GM23248 (cell line): ENCODE results near the gene PPP2R5C. TPM values are rescaled to one million over a fixed set of nuclear protein-coding genes. Genes with fewer than 3 reads are reported as not detected.

ENCODE experiments used
- DNase-seq: peaks from one replicate; pipeline ENCODE4 v3.0.0-alpha.2; 2015
- H2AFZ ChIP-seq: fragments of 200-600 bp; sonication (generic); 2 replicates; pipeline ENCODE4 v1.6.1; 2016; ENCODE audit warnings: antibody characterized with exemption
- H3F3A ChIP-seq: fragments of 200-600 bp; sonication (generic); 2 replicates; pipeline ENCODE4 v1.6.1; 2016; ENCODE audit warnings: mild to moderate bottlenecking, antibody characterized with exemption, mixed run types; ENCODE audit not compliant: insufficient read depth
- H3K27ac ChIP-seq: fragments of 200-600 bp; sonication (generic); 2 replicates; pipeline ENCODE4 v1.5.1; 2016; ENCODE audit warnings: mild to moderate bottlenecking
- H3K27me3 ChIP-seq: fragments of 200-600 bp; sonication (generic); replicated peaks from 2 replicates; pipeline ENCODE4 v1.6.1; 2016; ENCODE audit warnings: mild to moderate bottlenecking; ENCODE audit not compliant: insufficient read depth
- H3K36me3 ChIP-seq: fragments of 200-600 bp; sonication (generic); 2 replicates; pipeline ENCODE4 v1.6.1; 2016; ENCODE audit warnings: low read depth, mild to moderate bottlenecking
- H3K4me1 ChIP-seq: fragments of 200-600 bp; sonication (generic); 2 replicates; pipeline ENCODE4 v1.6.1; 2016; ENCODE audit warnings: mild to moderate bottlenecking; ENCODE audit not compliant: insufficient read depth
- H3K4me2 ChIP-seq: fragments of 200-600 bp; sonication (generic); one replicate; pipeline ENCODE4 v1.6.1; 2016; ENCODE audit warnings: mild to moderate bottlenecking; ENCODE audit not compliant: unreplicated experiment
- H3K4me3 ChIP-seq: fragments of 200-600 bp; sonication (generic); 2 replicates; pipeline ENCODE4 v1.5.1; 2016; ENCODE audit warnings: mild to moderate bottlenecking
- H3K79me2 ChIP-seq: fragments of 200-600 bp; sonication (generic); 2 replicates; pipeline ENCODE4 v1.6.1; 2016; ENCODE audit warnings: mild to moderate bottlenecking; ENCODE audit not compliant: insufficient read depth
- H3K9ac ChIP-seq: fragments of 200-600 bp; sonication (generic); 2 replicates; pipeline ENCODE4 v1.6.1; 2016; ENCODE audit warnings: mild to moderate bottlenecking
- H3K9me2 ChIP-seq: fragments of 200-600 bp; sonication (generic); 2 replicates; pipeline ENCODE4 v1.6.1; 2016; ENCODE audit warnings: mixed run types, mild to moderate bottlenecking, moderate library complexity; ENCODE audit not compliant: insufficient read depth
- H3K9me3 ChIP-seq: fragments of 200-600 bp; sonication (generic); one replicate; pipeline ENCODE4 v1.6.1; 2017; ENCODE audit warnings: low read depth
- H4K20me1 ChIP-seq: fragments of 200-600 bp; sonication (generic); 2 replicates; pipeline ENCODE4 v1.6.0; 2016; ENCODE audit not compliant: insufficient read depth
- EZH2 ChIP-seq: fragments of 200-600 bp; sonication (generic); IDR thresholded peaks from 2 replicates; pipeline ENCODE4 v1.6.1; 2018; ENCODE audit warnings: antibody characterized with exemption, mild to moderate bottlenecking; ENCODE audit not compliant: insufficient read depth, poor library complexity, severe bottlenecking
- EZH2phosphoT487 ChIP-seq: fragments of 200-600 bp; sonication (generic); IDR thresholded peaks from 2 replicates; pipeline ENCODE4 v1.6.1; 2018; ENCODE audit warnings: antibody characterized with exemption, moderate library complexity, mild to moderate bottlenecking, low read depth; ENCODE audit not compliant: insufficient read depth
- WGBS, 2 experiments: methylation state at CpG; one replicate each; pipeline ENCODE4 v1.1.6; 2015 to 2017; ENCODE audit warnings: low lambda C conversion rate in 2 of 2, low coverage in 1 of 2; ENCODE audit errors: missing lambda C conversion rate in 2 of 2; 5-methylcytosine and 5-hydroxymethylcytosine counted together
- in situ Hi-C: fragments of 300-500 bp; cut with MboI; formaldehyde crosslinking; loops from 2 replicates; pipeline ENCODE4 v1.15.0; 2020
- polyA plus RNA-seq: library from polyadenylated mRNA; unstranded; fragments of >200 nt; fragmentation: Nextera tagmentation; extraction: Ambion mirVana; gene quantifications from 2 replicates; pipeline ENCODE4 v1.2.1, GENCODE V29; 2016
- total RNA-seq: library from RNA; depleted of rRNA; stranded (reverse); fragments of >200 nt; shearing (Covaris generic); gene quantifications from 2 replicates; pipeline ENCODE4 v1.2.3, GENCODE V29; 2014

PPP2R5C gene
- total and polyA plus RNA-seq, 2 experiments from 2014 or later: 76.3 to 77.9 TPM

GRCh38 chr14:101844751-101845150 is 83.2 kb downstream of the PPP2R5C start:
- DNase-seq: no peak
- in situ Hi-C loops: no loop called here
- Histone ChIP-seq H4K20me1 (no peaks in the 10 kb centered on the region), H3K79me2 (peaks cover 100% of the 10 kb centered on the region), H3K9ac (no peak overlapping the region), H3K27ac (no peak overlapping the region), H3K4me3 (no peak overlapping the region), H3F3A (no peaks in the 10 kb centered on the region), H3K9me2 (no peaks in the 10 kb centered on the region), H3K4me1 (no peaks in the 10 kb centered on the region), H2AFZ (no peak overlapping the region), H3K9me3 (no peaks in the 10 kb centered on the region), H3K4me2 (no peak overlapping the region), H3K27me3 (no peaks in the 10 kb centered on the region), H3K36me3 (no peaks in the 10 kb centered on the region)
- 97% methylated on average over 3 of the region's 3 CpGs for WGBS, 2 experiments
- TF ChIP-seq EZH2phosphoT487 (no peak), EZH2 (no peak)

GRCh38 chr14:101845496-101845895 is 84.0 kb downstream of the PPP2R5C start:
- TF ChIP-seq EZH2: no peak
- TF ChIP-seq EZH2phosphoT487: no peak
- Histone ChIP-seq H2AFZ (no peak overlapping the region), H3K9ac (no peak overlapping the region), H3K4me3 (no peak overlapping the region), H3K79me2 (peaks cover 100% of the 10 kb centered on the region), H3K9me2 (no peaks in the 10 kb centered on the region), H4K20me1 (no peaks in the 10 kb centered on the region), H3F3A (no peaks in the 10 kb centered on the region), H3K36me3 (no peaks in the 10 kb centered on the region), H3K4me1 (no peaks in the 10 kb centered on the region), H3K27ac (no peak overlapping the region), H3K9me3 (no peaks in the 10 kb centered on the region), H3K4me2 (no peak overlapping the region), H3K27me3 (no peaks in the 10 kb centered on the region)
- 75% methylated on average over 2 of the region's 2 CpGs for WGBS, 2 experiments
- in situ Hi-C loops: no loop called here
- no peak for DNase-seq

- no peak overlapping the region for H3K9ac ChIP-seq
- no peaks in the 10 kb centered on the region for H3F3A ChIP-seq
- H3K27me3 ChIP-seq: no peaks in the 10 kb centered on the region
- in situ Hi-C loops: no loop called here
- no peak for TF ChIP-seq EZH2phosphoT487
- TF ChIP-seq EZH2: no peak
- H3K9me3 ChIP-seq: no peaks in the 10 kb centered on the region
- H3K4me2 ChIP-seq: no peak overlapping the region
- no peak for DNase-seq
- no peaks in the 10 kb centered on the region for H3K9me2 ChIP-seq
- no peaks in the 10 kb centered on the region for H3K4me1 ChIP-seq
- H3K27ac ChIP-seq: no peak overlapping the region
- no peak overlapping the region for H3K4me3 ChIP-seq
- H3K36me3 ChIP-seq: no peaks in the 10 kb centered on the region
- WGBS, 2 experiments: 83 to 86% methylated on average over 10 of the region's 10 CpGs
- H3K79me2 ChIP-seq: peaks cover 100% of the 10 kb centered on the region
- no peaks in the 10 kb centered on the region for H4K20me1 ChIP-seq
- H2AFZ ChIP-seq: no peak overlapping the region
Measured at GRCh38 chr14:101845896-101846295, 84.4 kb downstream of the PPP2R5C start.

GRCh38 chr14:101849125-101849524 is 87.6 kb downstream of the PPP2R5C start:
- peaks cover 100% of the 10 kb centered on the region for H3K79me2 ChIP-seq
- in situ Hi-C loops: no loop called here

GRCh38 chr14:101849640-101850039 is 88.1 kb downstream of the PPP2R5C start:
- H3K79me2 ChIP-seq: peaks cover 100% of the 10 kb centered on the region
- H3K27me3 ChIP-seq: no peaks in the 10 kb centered on the region
- H3K9me2 ChIP-seq: no peaks in the 10 kb centered on the region
- TF ChIP-seq EZH2 (no peak), EZH2phosphoT487 (no peak)
- no peak for DNase-seq
- no peak overlapping the region for H3K9ac ChIP-seq
- H3F3A ChIP-seq: no peaks in the 10 kb centered on the region
- H3K36me3 ChIP-seq: no peaks in the 10 kb centered on the region
- WGBS, 2 experiments: 27 to 39% methylated on average over 3 of the region's 3 CpGs
- peaks cover 12% of the 10 kb centered on the region; the same call in 1 of the 2 replicates for H4K20me1 ChIP-seq
- no peaks in the 10 kb centered on the region for H3K4me1 ChIP-seq
- H3K4me3 ChIP-seq: no peak overlapping the region
- no peak overlapping the region for H2AFZ ChIP-seq
- H3K4me2 ChIP-seq: no peak overlapping the region
- H3K9me3 ChIP-seq: no peaks in the 10 kb centered on the region
- in situ Hi-C loops: no loop called here
- H3K27ac ChIP-seq: no peak overlapping the region

More at GRCh38 chr14:101849125-101849524, 87.6 kb downstream of the PPP2R5C start:
- Histone ChIP-seq H3K36me3 (no peaks in the 10 kb centered on the region), H3K9ac (no peak overlapping the region), H3K9me2 (no peaks in the 10 kb centered on the region), H3F3A (no peaks in the 10 kb centered on the region), H3K4me2 (no peak overlapping the region), H4K20me1 (peaks cover 11% of the 10 kb centered on the region; the same call in 1 of the 2 replicates), H2AFZ (no peak overlapping the region), H3K9me3 (no peaks in the 10 kb centered on the region), H3K4me1 (no peaks in the 10 kb centered on the region), H3K27ac (no peak overlapping the region), H3K27me3 (no peaks in the 10 kb centered on the region), H3K4me3 (no peak overlapping the region)
- 77% methylated on average over 10 of the region's 10 CpGs for WGBS, 2 experiments
- TF ChIP-seq EZH2phosphoT487: no peak
- no peak for TF ChIP-seq EZH2
- no peak for DNase-seq
